ENCODE measurements around the gene SPATA18.
"Not testable (repeated sequence)": the region's sequence is repeated elsewhere in the genome, so short reads cannot be mapped to it uniquely, and the experiment has no call there.

The SPATA18 gene

DNA sequence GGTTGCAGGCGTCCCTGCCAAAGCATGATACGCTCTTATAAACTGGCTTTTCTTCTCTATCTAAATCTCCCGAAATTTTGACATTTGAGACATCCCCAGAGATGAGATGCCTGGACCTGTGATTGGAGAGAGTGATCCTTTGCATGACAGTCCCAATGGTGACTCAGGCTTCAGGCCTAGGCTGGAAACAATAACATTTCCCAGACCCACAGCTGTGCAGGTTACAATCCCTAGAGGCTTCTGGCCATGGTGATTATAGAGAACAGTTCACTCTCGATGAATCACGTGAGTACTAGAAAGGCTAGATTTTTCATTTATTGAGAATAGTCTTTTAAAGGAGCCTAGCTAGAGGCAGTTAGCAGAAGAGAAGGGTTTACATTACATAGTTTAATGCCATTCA is 75.9 kb downstream of the SPATA18 start:
- H3K9me3 ChIP-seq (ENCODE audit: control insufficient read depth, low read length): no peaks in the 10 kb centered on the region
- no peak overlapping the region for H3K27ac ChIP-seq (ENCODE audit: insufficient read depth, low read depth, low read length, poor library complexity, severe bottlenecking)
- no peaks in the 10 kb centered on the region for H3K4me1 ChIP-seq (ENCODE audit: control insufficient read depth, insufficient read depth, low read length)
- H3K27me3 ChIP-seq (ENCODE audit: control insufficient read depth, insufficient read depth, low read length, poor library complexity, severe bottlenecking): no peaks in the 10 kb centered on the region
- no peak overlapping the region for H3K4me3 ChIP-seq (ENCODE audit: insufficient read depth, low read depth, low read length)
- H3K36me3 ChIP-seq (ENCODE audit: control insufficient read depth, insufficient read depth, low read length): no peaks in the 10 kb centered on the region
- whole genome bisulfite sequencing, 2 experiments: 74 to 76% methylated on average over 5 of the region's 5 CpGs

DNA sequence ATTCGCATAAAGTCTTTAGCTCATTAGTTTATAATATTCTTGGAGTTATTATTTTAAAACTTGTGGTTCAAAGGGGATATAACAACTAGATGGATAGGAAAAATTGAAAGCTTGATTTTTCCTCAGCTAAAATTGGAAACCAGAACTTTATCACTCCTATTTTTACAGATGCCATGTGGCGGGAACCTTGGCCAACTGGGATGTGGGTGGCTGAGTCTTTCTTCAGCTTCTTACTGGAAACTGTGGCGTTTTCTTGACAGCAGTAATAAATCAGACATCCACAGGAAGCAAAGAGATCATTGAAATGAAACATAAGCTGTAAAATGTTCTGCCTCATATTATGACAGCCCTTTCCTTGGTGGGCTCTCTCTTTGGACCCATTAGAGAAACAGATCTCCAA is 84.1 kb downstream of the SPATA18 start:
- WGBS, 2 experiments: 93 to 96% methylated on average over 2 of the region's 3 CpGs
- H3K4me1 ChIP-seq (ENCODE audit: control insufficient read depth, insufficient read depth, low read length): no peaks in the 10 kb centered on the region

DNA sequence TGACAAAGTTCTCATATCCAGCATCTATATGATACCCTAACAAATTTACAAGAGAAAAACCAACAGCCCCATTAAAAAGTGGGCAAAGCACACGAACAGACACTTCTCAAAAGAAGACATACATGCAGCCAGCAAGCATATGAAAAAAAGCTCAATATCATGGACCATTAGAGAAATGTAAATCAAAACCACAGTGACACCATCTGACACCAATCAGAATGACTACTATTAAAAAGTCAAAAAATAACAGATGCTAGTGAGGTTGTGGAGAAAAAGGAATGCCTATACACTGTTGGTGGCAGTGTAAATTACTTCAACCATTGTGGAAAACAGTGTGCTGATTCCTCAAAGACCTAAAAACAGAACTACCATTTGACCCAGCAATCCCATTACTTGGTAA is 86.0 kb downstream of the SPATA18 start:
- H3K27me3 ChIP-seq (ENCODE audit: control insufficient read depth, insufficient read depth, low read length, poor library complexity, severe bottlenecking); H3K9me3 ChIP-seq (ENCODE audit: control insufficient read depth, low read length): not testable (repeated sequence)

More for the DNA sequence above, 84.1 kb downstream of the SPATA18 start:
- Histone ChIP-seq H3K36me3 (ENCODE audit: control insufficient read depth, insufficient read depth, low read length) (no peaks in the 10 kb centered on the region), H3K4me3 (ENCODE audit: insufficient read depth, low read depth, low read length) (no peak overlapping the region), H3K9me3 (ENCODE audit: control insufficient read depth, low read length) (no peaks in the 10 kb centered on the region), H3K27ac (ENCODE audit: insufficient read depth, low read depth, low read length, poor library complexity, severe bottlenecking) (no peak overlapping the region), H3K27me3 (ENCODE audit: control insufficient read depth, insufficient read depth, low read length, poor library complexity, severe bottlenecking) (no peaks in the 10 kb centered on the region)

DNA sequence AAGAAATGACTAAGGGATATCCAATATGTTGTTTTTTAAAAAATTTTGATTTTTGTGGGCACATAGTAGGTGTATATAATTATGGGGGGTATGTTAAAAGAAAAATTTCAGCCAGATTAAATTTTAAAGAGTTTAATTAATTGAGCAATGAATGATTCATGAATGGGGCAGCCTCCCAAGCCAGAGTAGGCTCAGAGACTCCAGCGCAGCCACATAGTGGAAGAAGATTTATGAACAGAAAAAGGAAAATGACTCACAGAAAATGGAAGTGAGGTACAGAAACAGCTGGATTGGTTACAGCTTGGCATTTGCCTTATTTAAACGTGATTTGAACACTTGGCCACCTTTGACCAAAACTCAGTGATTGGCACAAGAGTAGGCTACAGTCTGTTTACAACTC is 91.7 kb downstream of the SPATA18 start:
- Histone ChIP-seq H3K4me3 (ENCODE audit: insufficient read depth, low read depth, low read length) (no peak overlapping the region), H3K27me3 (ENCODE audit: control insufficient read depth, insufficient read depth, low read length, poor library complexity, severe bottlenecking) (no peaks in the 10 kb centered on the region)
- 96 to 97% methylated on average over 2 of the region's 2 CpGs for WGBS, 2 experiments

More for the DNA sequence above, 86.0 kb downstream of the SPATA18 start:
- not testable (repeated sequence) for H3K27ac ChIP-seq (ENCODE audit: insufficient read depth, low read depth, low read length, poor library complexity, severe bottlenecking); H3K36me3 ChIP-seq (ENCODE audit: control insufficient read depth, insufficient read depth, low read length); H3K4me3 ChIP-seq (ENCODE audit: insufficient read depth, low read depth, low read length); H3K4me1 ChIP-seq (ENCODE audit: control insufficient read depth, insufficient read depth, low read length)
- WGBS, 2 experiments: 30 to 31% methylated on average over 1 of the region's 1 CpG

DNA sequence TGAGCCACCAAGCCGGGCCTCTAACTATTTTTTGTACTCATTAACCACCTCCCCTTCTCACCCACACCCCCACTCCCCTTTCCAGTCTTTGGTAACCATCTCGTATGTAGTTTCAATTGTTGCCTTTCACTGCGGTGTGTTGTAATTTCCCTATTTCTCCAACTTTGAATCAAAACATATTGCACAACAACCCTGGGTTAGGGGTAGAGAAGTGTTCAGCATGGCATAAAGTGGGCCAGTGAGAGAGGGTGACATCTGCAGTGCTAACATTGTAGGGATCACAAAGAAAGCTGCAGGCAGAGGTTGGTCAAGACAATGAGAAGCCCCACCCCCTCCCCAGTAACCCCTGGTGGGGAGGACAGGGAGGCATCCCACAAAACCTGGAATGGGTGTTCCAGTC is 92.7 kb downstream of the SPATA18 start:
- Histone ChIP-seq H3K27ac (ENCODE audit: insufficient read depth, low read depth, low read length, poor library complexity, severe bottlenecking) (no peak overlapping the region), H3K4me3 (ENCODE audit: insufficient read depth, low read depth, low read length) (no peak overlapping the region), H3K4me1 (ENCODE audit: control insufficient read depth, insufficient read depth, low read length) (no peaks in the 10 kb centered on the region), H3K27me3 (ENCODE audit: control insufficient read depth, insufficient read depth, low read length, poor library complexity, severe bottlenecking) (no peaks in the 10 kb centered on the region), H3K36me3 (ENCODE audit: control insufficient read depth, insufficient read depth, low read length) (no peaks in the 10 kb centered on the region), H3K9me3 (ENCODE audit: control insufficient read depth, low read length) (no peaks in the 10 kb centered on the region)
- 88 to 93% methylated on average over 3 of the region's 3 CpGs for WGBS, 2 experiments

More for the DNA sequence above, 91.7 kb downstream of the SPATA18 start:
- no peaks in the 10 kb centered on the region for H3K36me3 ChIP-seq (ENCODE audit: control insufficient read depth, insufficient read depth, low read length)
- no peak overlapping the region for H3K27ac ChIP-seq (ENCODE audit: insufficient read depth, low read depth, low read length, poor library complexity, severe bottlenecking)
- H3K4me1 ChIP-seq (ENCODE audit: control insufficient read depth, insufficient read depth, low read length): no peaks in the 10 kb centered on the region
- H3K9me3 ChIP-seq (ENCODE audit: control insufficient read depth, low read length): no peaks in the 10 kb centered on the region

DNA sequence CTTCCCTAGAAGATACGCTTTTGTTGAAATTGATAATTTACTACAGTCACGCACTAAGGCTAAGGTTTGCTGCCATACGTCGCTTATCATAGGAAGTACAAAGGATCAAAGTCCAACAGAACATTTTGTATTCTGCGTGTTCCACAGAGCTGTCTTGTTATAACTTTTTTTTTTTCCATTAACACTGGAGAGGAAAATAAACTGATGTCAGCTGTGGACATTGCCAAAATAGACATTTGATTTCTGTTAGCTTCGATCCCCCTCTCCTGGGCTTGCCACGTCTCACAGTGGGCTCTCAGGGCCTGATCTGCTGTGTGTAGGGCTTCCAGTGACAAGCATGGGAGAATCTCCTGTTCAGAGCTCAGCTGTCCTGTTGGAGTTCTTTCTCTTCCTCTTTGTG is 93.3 kb downstream of the SPATA18 start:
- H3K27me3 ChIP-seq (ENCODE audit: control insufficient read depth, insufficient read depth, low read length, poor library complexity, severe bottlenecking): no peaks in the 10 kb centered on the region
- no peaks in the 10 kb centered on the region for H3K9me3 ChIP-seq (ENCODE audit: control insufficient read depth, low read length)
- no peaks in the 10 kb centered on the region for H3K4me1 ChIP-seq (ENCODE audit: control insufficient read depth, insufficient read depth, low read length)
- H3K36me3 ChIP-seq (ENCODE audit: control insufficient read depth, insufficient read depth, low read length): no peaks in the 10 kb centered on the region
- H3K4me3 ChIP-seq (ENCODE audit: insufficient read depth, low read depth, low read length): no peak overlapping the region
- no peak overlapping the region for H3K27ac ChIP-seq (ENCODE audit: insufficient read depth, low read depth, low read length, poor library complexity, severe bottlenecking)
- WGBS, 2 experiments: 95 to 98% methylated on average over 7 of the region's 7 CpGs
